Stomach (tissue), 9 donors: ENCODE results near the gene PSMB11. TPM values are rescaled to one million over a fixed set of nuclear protein-coding genes. Genes with fewer than 3 reads are reported as not detected.
A peak's percentile ranks its signal among the peaks of the same experiment; 100 is the strongest.

ENCODE experiments used
- DNase-seq, 2 donors: peaks; one replicate each; pipeline versions ENCODE4 v3.0.0 to v3.0.0-alpha.2; 2013 to 2019
- H3K27ac ChIP-seq, 5 donors: fragments of 200-600 bp in 4 of 5; sonication (generic) in 4 of 5; one replicate each; pipeline ENCODE4 v1.5.1; 2013 to 2019; ENCODE audit warnings: mild to moderate bottlenecking in 1 of 5, moderate library complexity in 1 of 5
- H3K27me3 ChIP-seq, 3 donors: fragments of 200-600 bp; sonication (generic); one replicate each; pipeline ENCODE4 v1.5.1; 2017 to 2019; ENCODE audit warnings: mixed run types in 1 of 3
- H3K36me3 ChIP-seq, 4 donors: fragments of 200-600 bp; sonication (generic); 1 replicate in 3 of 4; 2 replicates in 1 of 4; pipeline ENCODE4 v1.5.1; 2016 to 2019
- H3K4me1 ChIP-seq, 4 donors: fragments of 200-600 bp; sonication (generic); one replicate each; pipeline ENCODE4 v1.5.1; 2016 to 2019
- H3K4me3 ChIP-seq, 4 donors: fragments of 200-600 bp; sonication (generic) in 3 of 4; one replicate each; pipeline ENCODE4 v1.5.1; 2016 to 2019; ENCODE audit warnings: mild to moderate bottlenecking in 1 of 4
- H3K9me3 ChIP-seq, 4 donors: fragments of 200-600 bp; sonication (generic); one replicate each; pipeline ENCODE4 v1.5.1; 2016 to 2019
- CTCF ChIP-seq, 7 experiments: fragments of 450-650 bp in 4 of 7; fragments of 200-600 bp in 3 of 7; sonication (generic) in 3 of 7; IDR thresholded peaks; one replicate each; pipeline ENCODE4 v1.5.1; 2016 to 2019; ENCODE audit warnings: antibody characterized with exemption in 7 of 7, control low read depth in 2 of 7, mild to moderate bottlenecking in 1 of 7
- EP300 ChIP-seq: sonication (generic); formaldehyde crosslinking; IDR thresholded peaks from one replicate; pipeline ENCODE4 v1.6.1; 2017; ENCODE audit warnings: antibody characterized with exemption
- POLR2A ChIP-seq, 4 donors: fragments of 450-650 bp; IDR thresholded peaks; one replicate each; pipeline ENCODE4 v1.6.1; 2016; ENCODE audit warnings: antibody characterized with exemption in 4 of 4, control low read depth in 2 of 4, mild to moderate bottlenecking in 1 of 4, moderate library complexity in 1 of 4
- POLR2AphosphoS5 ChIP-seq, 3 donors: sonication (generic); formaldehyde crosslinking; IDR thresholded peaks; one replicate each; pipeline ENCODE4 v1.6.1; 2016; ENCODE audit warnings: antibody characterized with exemption in 3 of 3
- WGBS, 5 donors: extraction: QIAGEN DNeasy Blood & Tissue Kit in 3 of 5; methylation state at CpG; one replicate each; pipeline versions ENCODE4 v1.1.5 to v1.1.7; 2013 to 2018; 5-methylcytosine and 5-hydroxymethylcytosine counted together
- intact Hi-C: fragments of 100-400 bp; cut with DNase I; formaldehyde crosslinking; loops from one replicate; pipeline ENCODE4 v1.15.1; 2023; ENCODE audit warnings: low total_unique reads
- polyA plus RNA-seq, 3 donors: library from polyadenylated mRNA; stranded (reverse); fragments of 200-250 nt; gene quantifications; one replicate each; pipeline ENCODE4 v1.2.3, GENCODE V29; 2013
- total RNA-seq, 5 donors: library from RNA; depleted of rRNA; stranded (reverse); fragments of >200 nt; gene quantifications; one replicate each; pipeline versions ENCODE4 v1.1.0 to v1.2.3, GENCODE V29; 2014 to 2016
- donor health status: healthy with polysubstance abuse.
- donor health status: Bipolar disorder and iron deficiency.
- donor health status: healthy.

Gene PSMB11
- total and polyA plus RNA-seq, 8 donors = not detected

DNA sequence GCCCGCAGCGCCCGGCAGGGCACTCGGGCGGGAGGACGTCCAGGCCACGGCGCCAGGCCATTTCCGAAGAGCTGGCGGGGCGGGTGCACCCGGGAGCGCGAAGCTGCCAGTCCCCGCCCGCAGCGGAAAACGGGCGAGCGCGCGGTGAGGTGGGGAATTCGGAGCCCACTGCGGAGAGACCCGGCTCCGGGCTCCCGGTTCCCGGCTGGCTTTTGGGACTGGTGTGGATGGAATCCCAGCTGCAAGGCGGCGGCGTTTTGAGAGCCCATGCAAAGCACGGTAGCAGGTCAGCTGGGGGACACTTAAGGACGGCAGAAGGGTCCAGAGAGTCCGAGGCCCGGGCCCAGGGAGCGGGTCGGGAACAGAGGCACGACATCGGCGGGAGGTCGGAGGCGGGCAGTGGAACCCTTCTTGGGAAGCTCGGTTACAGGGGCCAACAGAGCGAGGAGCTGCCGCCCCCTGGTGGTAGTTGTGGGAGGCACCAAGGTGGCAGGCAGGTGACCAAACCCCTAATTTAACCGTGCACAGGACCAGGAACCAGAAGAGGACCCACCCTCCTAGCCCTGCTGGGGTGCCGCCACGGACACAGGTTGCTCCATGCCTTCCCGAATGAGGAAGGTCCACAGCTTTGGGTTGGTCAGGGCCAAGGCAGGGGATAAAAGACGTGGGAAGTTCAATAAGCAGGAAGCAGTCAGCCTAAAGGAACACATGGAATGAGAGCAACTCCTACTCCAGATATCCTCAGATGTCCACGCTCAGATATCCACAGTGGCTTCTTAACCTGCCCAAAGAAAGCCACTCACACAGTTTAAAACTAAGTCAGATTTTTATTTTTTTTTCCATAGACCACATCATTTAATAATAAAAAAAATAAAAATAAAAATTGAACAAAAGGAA, 16.0 kb downstream of the PSMB11 start:
- Histone ChIP-seq H3K27me3 (no peaks in the 10 kb centered on the region), H3K4me1 (peaks cover 22 to 50% (median 27%) of the 10 kb centered on the region in 4 donors), H3K9me3 (no peaks in the 10 kb centered on the region), H3K27ac (peak overlapping the region; percentile 33 to 80 (median 71)), H3K4me3 (peak overlapping the region; percentile 66 to 87 (median 76)), H3K36me3 (peaks cover 40 to 47% (median 45%) of the 10 kb centered on the region in 4 donors)
- intact Hi-C loops = loop anchor here (2.0 kb wide), 1 partner anchor 71 kb away; no protein-coding TSS in a partner anchor
- DNase-seq = peak; percentile 88 to 96
- TF ChIP-seq CTCF (IDR thresholded peaks at IDR 0.05) (peak in 6 of 7 experiments; percentile 75 to 95 (median 92)), POLR2A (IDR thresholded peaks at IDR 0.05) (no peak), POLR2AphosphoS5 (IDR thresholded peaks at IDR 0.05) (peak in 2 of 3 donors; percentile 14 to 70), EP300 (no peak)
- 1 to 2% (median 1%) methylated on average over 21 to 51 of the region's 51 CpGs for WGBS, 5 donors

DNA sequence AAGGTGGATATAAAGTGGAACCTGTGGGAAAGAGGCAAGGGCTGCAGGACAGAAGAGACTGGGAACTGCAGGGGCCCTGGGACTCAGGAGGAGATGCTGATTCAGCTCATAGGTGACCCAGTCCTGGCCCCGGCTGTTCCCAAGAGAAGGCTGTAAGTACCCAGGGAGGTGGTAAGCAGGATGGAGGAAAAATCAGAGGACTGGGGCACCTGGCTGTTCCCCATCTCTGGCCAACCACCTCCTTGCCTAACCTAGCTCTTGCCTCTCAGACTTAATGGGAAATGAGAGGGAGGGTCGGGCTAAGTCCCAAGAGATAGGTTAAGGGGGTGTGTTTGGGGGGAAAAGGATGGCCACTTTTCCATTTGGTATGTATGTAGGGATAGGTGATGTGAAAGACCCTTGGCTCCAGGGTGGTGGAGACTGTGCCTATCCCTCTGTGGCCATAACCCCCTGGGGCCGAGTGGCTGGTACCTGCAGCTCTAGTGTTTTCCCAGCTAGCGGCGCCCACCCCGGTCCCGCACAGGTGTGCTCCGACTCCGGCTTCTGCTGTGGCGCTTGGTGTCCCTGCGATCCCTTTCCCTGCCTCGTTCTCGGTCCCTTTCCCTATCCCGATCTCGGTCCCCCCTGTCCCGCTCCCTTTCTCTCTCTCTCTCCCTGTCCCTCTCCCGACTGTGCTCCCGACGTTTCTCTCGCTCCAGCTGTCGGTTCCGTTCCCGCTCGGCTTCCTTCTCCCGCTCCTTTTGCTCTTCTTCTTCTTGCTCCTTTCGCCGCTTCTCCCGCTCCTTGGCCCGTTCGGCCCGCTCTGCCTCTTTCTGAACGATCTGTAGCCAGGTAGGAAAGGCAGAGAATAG, 16.9 kb downstream of the PSMB11 start:
- DNase-seq = no peak
- no peaks in the 10 kb centered on the region for H3K27me3 ChIP-seq
- peaks cover 48 to 55% (median 54%) of the 10 kb centered on the region in 4 donors for H3K36me3 ChIP-seq
- H3K9me3 ChIP-seq = no peaks in the 10 kb centered on the region
- TF ChIP-seq CTCF (IDR thresholded peaks at IDR 0.05) = no peak
- no peak for TF ChIP-seq POLR2AphosphoS5 (IDR thresholded peaks at IDR 0.05)
- TF ChIP-seq EP300 = no peak
- no peak for TF ChIP-seq POLR2A (IDR thresholded peaks at IDR 0.05)
- peaks cover 22 to 51% (median 27%) of the 10 kb centered on the region in 4 donors for H3K4me1 ChIP-seq
- peak overlapping the region in 2 of 5 donors; percentile 79 to 80 for H3K27ac ChIP-seq
- intact Hi-C loops = loop anchor here (2.0 kb wide), 1 partner anchor 72 kb away; no protein-coding TSS in a partner anchor
- no peak overlapping the region for H3K4me3 ChIP-seq
- WGBS, 5 donors = 88 to 91% (median 90%) methylated on average over 29 to 32 of the region's 32 CpGs

DNA sequence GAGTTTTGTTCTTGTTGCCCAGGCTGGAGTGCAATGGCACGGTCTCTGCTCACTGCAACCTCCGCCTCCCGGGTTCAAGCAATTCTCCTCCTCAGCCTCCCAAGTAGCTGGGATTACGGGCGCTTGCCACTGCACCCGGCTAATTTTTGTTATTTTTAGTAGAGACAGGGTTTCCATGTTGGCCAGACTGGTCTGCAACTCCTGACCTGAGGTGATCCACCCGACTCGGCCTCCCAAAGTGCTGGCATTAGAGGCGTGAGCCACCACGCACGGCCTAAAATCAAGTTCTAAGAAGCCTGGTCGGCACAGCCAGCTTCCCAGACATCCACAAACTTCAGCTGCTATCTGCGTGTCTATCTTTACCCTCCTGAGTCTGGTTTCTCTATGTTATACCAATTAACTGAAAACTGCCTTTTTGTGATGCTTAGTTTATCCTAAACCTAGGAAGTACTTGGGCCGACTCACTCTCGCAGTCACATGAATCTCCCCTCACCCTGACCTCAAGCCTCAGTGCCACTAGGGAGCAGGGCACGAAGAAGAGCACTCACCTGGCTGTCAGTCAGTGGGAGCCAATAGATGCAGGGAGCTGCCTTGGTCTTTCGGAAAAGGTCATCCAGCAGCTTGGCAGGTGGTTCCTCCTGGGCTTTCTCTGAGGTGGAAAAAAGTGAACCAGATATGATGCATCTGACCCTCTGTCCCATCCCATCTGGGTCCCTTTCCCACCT, 18.7 kb downstream of the PSMB11 start:
- DNase-seq = no peak
- H3K36me3 ChIP-seq = peaks cover 66 to 74% (median 72%) of the 10 kb centered on the region in 4 donors
- intact Hi-C loops = no loop called here
- WGBS, 5 donors = 90 to 95% (median 93%) methylated on average over 17 of the region's 17 CpGs
- peaks cover 22 to 48% (median 26%) of the 10 kb centered on the region in 4 donors for H3K4me1 ChIP-seq
- H3K27me3 ChIP-seq = no peaks in the 10 kb centered on the region
- H3K9me3 ChIP-seq = no peaks in the 10 kb centered on the region
- no peak overlapping the region for H3K4me3 ChIP-seq
- H3K27ac ChIP-seq = peak overlapping the region in 3 of 5 donors; percentile 16 to 70 (median 67)
- no peak for TF ChIP-seq POLR2A (IDR thresholded peaks at IDR 0.05)
- TF ChIP-seq POLR2AphosphoS5 (IDR thresholded peaks at IDR 0.05) = no peak
- TF ChIP-seq CTCF (IDR thresholded peaks at IDR 0.05) = no peak
- no peak for TF ChIP-seq EP300
